Stomach (tissue), 4 donors: ENCODE data around the gene TTC34.

Source experiments
- CTCF ChIP-seq, 7 experiments: fragments of 450-650 bp in 4 of 7; fragments of 200-600 bp in 3 of 7; sonication (generic) in 3 of 7; IDR thresholded peaks; one replicate each; pipeline ENCODE4 v1.5.1; 2016 to 2019; ENCODE audit warnings: antibody characterized with exemption in 7 of 7, control low read depth in 2 of 7, mild to moderate bottlenecking in 1 of 7
- POLR2A ChIP-seq, 4 donors: fragments of 450-650 bp; IDR thresholded peaks; one replicate each; pipeline ENCODE4 v1.6.1; 2016; ENCODE audit warnings: antibody characterized with exemption in 4 of 4, control low read depth in 2 of 4, mild to moderate bottlenecking in 1 of 4, moderate library complexity in 1 of 4

GRCh38 chr1:2602866-2603520, 198.5 kb downstream of the TTC34 start:
- TF ChIP-seq CTCF (IDR thresholded peaks at IDR 0.05): no peak
- no peak for TF ChIP-seq POLR2A (IDR thresholded peaks at IDR 0.05)
